HCT116 (cell line): ENCODE measurements around the gene TINCR. TPM values are rescaled to one million over a fixed set of nuclear protein-coding genes. Genes with fewer than 3 reads are reported as not detected.

Experiments
- ATAC-seq: fragments of 200-7000 bp; cut with Tn5 transposase; 2 replicates; pipeline ENCODE4 v1.9.1; 2020; ENCODE audit warnings: mild to moderate bottlenecking, moderate library complexity
- BruUV-seq: library from RNA; stranded (reverse); fragments of 400-500 nt; replicated peaks from 2 replicates; lab custom pipeline; 2021; lab: Mats Ljungman, UMichigan
- CTCF ChIA-PET: fragments of 300-600 bp; sonication (Branson Sonifier 250); formaldehyde crosslinking; loops from one replicate; lab custom pipeline; 2021; ENCODE audit warnings: antibody characterized with exemption; lab: Charles Lee
- POLR2A ChIA-PET: fragments of 300-600, 350-600 bp; sonication (Branson Sonifier 250); formaldehyde crosslinking; loops from one replicate; lab custom pipeline; 2021; ENCODE audit warnings: antibody characterized with exemption; lab: Charles Lee
- RAD21 ChIA-PET, 2 experiments: fragments of 300-600 bp; sonication (Branson Sonifier 250); formaldehyde crosslinking; loops; one replicate each; lab custom pipeline; 2023; ENCODE audit warnings: low total read pairs in 2 of 2; ENCODE audit not compliant: uncharacterized antibody in 2 of 2, unreplicated experiment in 2 of 2, low non-redundant PET in 1 of 2; lab: Charles Lee
- DNase-seq: peaks from one replicate; pipeline ENCODE4 v3.0.0-alpha.2; 2010; ENCODE audit warnings: low read depth, low spot score
- H2AFZ ChIP-seq: fragments of 200-600 bp; shearing (Covaris generic), sonication (generic); 2 replicates; pipeline ENCODE4 v1.6.1; 2017; ENCODE audit warnings: low read depth, mixed run types, mixed read lengths, antibody characterized with exemption, low read length; ENCODE audit not compliant: poor library complexity, severe bottlenecking
- H3K27ac ChIP-seq: 2 replicates; pipeline ENCODE4 v1.5.1; 2012; ENCODE audit warnings: low read depth, low read length
- H3K27me3 ChIP-seq: fragments of 200-600 bp; sonication (generic); 2 replicates; pipeline ENCODE4 v1.6.1; 2016; ENCODE audit warnings: mixed run types, low read length, mixed read lengths; ENCODE audit not compliant: insufficient read depth
- H3K36me3 ChIP-seq, 2 experiments: fragments of 200-500 bp in 1 of 2; fragments of 200-600 bp in 1 of 2; sonication (Bioruptor generic) in 1 of 2; sonication (generic) in 1 of 2; 2 replicates each; pipeline versions ENCODE4 v1.5.1 to v1.6.1; 2014 to 2016; ENCODE audit warnings: low read length in 2 of 2, inconsistent platforms in 1 of 2, mixed read lengths in 1 of 2, mixed run types in 1 of 2; ENCODE audit not compliant: insufficient read depth in 2 of 2, control insufficient read depth in 1 of 2
- H3K4me1 ChIP-seq, 2 experiments: fragments of 200-600 bp in 1 of 2; sonication (generic) in 1 of 2; 2 replicates each; pipeline versions ENCODE4 v1.5.1 to v1.6.1; 2012 to 2017; ENCODE audit warnings: low read length in 2 of 2, inconsistent platforms in 1 of 2, mild to moderate bottlenecking in 1 of 2, mixed read lengths in 1 of 2, mixed run types in 1 of 2, moderate library complexity in 1 of 2; ENCODE audit not compliant: insufficient read depth in 2 of 2, control insufficient read depth in 1 of 2
- H3K4me2 ChIP-seq: fragments of 200-600 bp; sonication (generic); 2 replicates; pipeline ENCODE4 v1.6.1; 2017; ENCODE audit warnings: mixed run types, low read length, mixed read lengths
- H3K4me3 ChIP-seq, 2 experiments: fragments of 200-600 bp in 1 of 2; sonication (generic) in 1 of 2; replicated peaks in 1 of 2; 2 replicates each; pipeline ENCODE4 v1.5.1; 2011 to 2016; ENCODE audit warnings: low read length in 2 of 2, control low read depth in 1 of 2, low read depth in 1 of 2, mild to moderate bottlenecking in 1 of 2, mixed read lengths in 1 of 2, mixed run types in 1 of 2
- H3K79me2 ChIP-seq: fragments of 200-600 bp; sonication (generic); 2 replicates; pipeline ENCODE4 v1.6.1; 2017; ENCODE audit warnings: mild to moderate bottlenecking, mixed run types, low read length, moderate library complexity, mixed read lengths; ENCODE audit not compliant: insufficient read depth
- H3K9ac ChIP-seq: fragments of 200-600 bp; sonication (generic); 2 replicates; pipeline ENCODE4 v1.6.1; 2016; ENCODE audit warnings: low read length, mixed read lengths
- H3K9me2 ChIP-seq: fragments of 200-600 bp; sonication (generic), shearing (Covaris generic); 2 replicates; pipeline ENCODE4 v1.6.1; 2017; ENCODE audit warnings: mixed run types, mild to moderate bottlenecking, moderate library complexity; ENCODE audit not compliant: insufficient read depth
- H3K9me3 ChIP-seq, 2 experiments: fragments of 200-500 bp in 1 of 2; fragments of 200-600 bp in 1 of 2; sonication (Bioruptor generic) in 1 of 2; sonication (generic) in 1 of 2; 2 replicates each; pipeline ENCODE4 v1.6.1; 2014 to 2017; ENCODE audit warnings: low read length in 2 of 2, mixed read lengths in 2 of 2, inconsistent platforms in 1 of 2, low read depth in 1 of 2, mild to moderate bottlenecking in 1 of 2, mixed run types in 1 of 2, moderate library complexity in 1 of 2; ENCODE audit not compliant: control insufficient read depth in 1 of 2, insufficient read depth in 1 of 2
- H4K20me1 ChIP-seq: fragments of 200-600 bp; sonication (generic), shearing (Covaris generic); 2 replicates; pipeline ENCODE4 v1.6.1; 2017; ENCODE audit warnings: mixed run types, mild to moderate bottlenecking, moderate library complexity; ENCODE audit not compliant: insufficient read depth
- CBX3 ChIP-seq: IDR thresholded peaks from 2 replicates; pipeline ENCODE4 v1.6.1; 2012; ENCODE audit warnings: low read depth
- CEBPB ChIP-seq: IDR thresholded peaks from 2 replicates; pipeline ENCODE4 v1.6.1; 2012; ENCODE audit warnings: low read depth
- EGR1 ChIP-seq: IDR thresholded peaks from 2 replicates; pipeline ENCODE4 v1.6.1; 2012; ENCODE audit warnings: low read depth
- EZH2 ChIP-seq: fragments of 200-600 bp; sonication (generic); IDR thresholded peaks from 2 replicates; pipeline ENCODE4 v1.6.1; 2017; ENCODE audit warnings: antibody characterized with exemption, mixed run types
- JUND ChIP-seq: IDR thresholded peaks from 2 replicates; pipeline ENCODE4 v1.6.1; 2012
- POLR2AphosphoS5 ChIP-seq: IDR thresholded peaks from 2 replicates; pipeline ENCODE4 v1.6.1; 2011; ENCODE audit warnings: mild to moderate bottlenecking, low read depth, low read length, moderate library complexity
- RAD21 ChIP-seq: IDR thresholded peaks from 2 replicates; pipeline ENCODE4 v1.6.1; 2012; ENCODE audit warnings: low read depth, mild to moderate bottlenecking
- SRF ChIP-seq: IDR thresholded peaks from 2 replicates; pipeline ENCODE4 v1.6.1; 2012; ENCODE audit warnings: low read depth
- TCF7L2 ChIP-seq: IDR thresholded peaks from 2 replicates; pipeline ENCODE4 v1.7.0; 2011; ENCODE audit warnings: borderline replicate concordance, inconsistent platforms; ENCODE audit not compliant: insufficient read depth, insufficient read length; ENCODE audit errors: extremely low read depth
- ZFX ChIP-seq: fragments of 450-650 bp; IDR thresholded peaks from 2 replicates; pipeline ENCODE4 v1.6.1; 2017
- intact Hi-C: fragments of 100-400 bp; cut with micrococcal nuclease; formaldehyde crosslinking; loops from 2 replicates; pipeline ENCODE4 v1.10.0; 2022
- total RNA-seq: library from RNA; stranded (reverse); gene quantifications from one replicate; pipeline ENCODE4 v1.2.1, GENCODE V29; 2021; ENCODE audit not compliant: unreplicated experiment
- TF ChIP-seq, protein P1 (sequence below): IDR thresholded peaks from 2 replicates; pipeline ENCODE4 v1.6.1; 2012; ENCODE audit warnings: low read depth
- TF ChIP-seq, protein P2 (sequence below): IDR thresholded peaks from 2 replicates; pipeline ENCODE4 v1.6.1; 2012
- TF ChIP-seq, protein P3 (sequence below): IDR thresholded peaks from 2 replicates; pipeline ENCODE4 v1.6.1; 2012
- TF ChIP-seq, protein P4 (sequence below): IDR thresholded peaks from 2 replicates; pipeline ENCODE4 v1.6.1; 2011; ENCODE audit warnings: mild to moderate bottlenecking, low read length, moderate library complexity; ENCODE audit not compliant: insufficient replicate concordance; ENCODE audit errors: extremely low read depth

Gene TINCR
- total RNA-seq, 1 experiment from 2014 or later, result 6.1 TPM

DNA sequence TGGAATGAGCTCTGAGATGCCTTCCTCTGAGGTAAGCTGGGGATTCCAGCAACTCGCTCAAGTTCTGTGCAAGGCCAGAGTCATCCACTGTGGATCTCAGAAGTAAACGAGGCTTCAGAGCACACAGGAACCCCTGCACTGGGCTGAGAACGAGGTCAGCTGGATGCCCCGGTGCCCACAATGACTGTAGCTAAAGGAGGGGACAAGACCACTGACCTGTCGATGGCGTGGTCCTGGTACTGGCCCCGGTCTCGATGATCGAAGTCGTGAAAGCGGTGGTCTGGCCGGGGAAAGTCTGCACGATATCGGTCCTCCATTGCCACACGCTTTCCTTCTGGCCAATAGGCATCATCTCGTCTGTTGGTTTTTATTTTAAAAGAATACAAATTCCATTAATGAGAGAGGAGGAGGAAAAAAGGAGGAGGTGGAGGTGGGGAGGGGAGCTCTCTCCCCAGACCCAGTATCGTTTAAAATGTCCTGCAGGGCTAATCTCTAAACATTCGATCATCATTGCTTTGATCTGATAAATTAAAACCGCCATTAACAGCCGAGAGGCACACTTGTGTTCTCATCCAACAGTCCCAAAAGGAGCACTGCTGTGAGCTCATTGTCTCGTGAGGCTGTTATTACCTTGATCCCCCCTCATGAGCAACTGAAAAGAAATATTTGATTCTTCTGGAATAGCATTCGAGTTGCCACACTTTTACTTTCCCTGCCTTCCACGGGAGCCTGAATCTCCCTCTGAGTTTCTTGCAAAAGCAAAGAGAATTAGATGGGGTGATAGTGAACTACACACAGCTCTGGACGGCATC is 25.0 kb upstream of the TINCR start (continued):
- TF ChIP-seq, protein P1, sequence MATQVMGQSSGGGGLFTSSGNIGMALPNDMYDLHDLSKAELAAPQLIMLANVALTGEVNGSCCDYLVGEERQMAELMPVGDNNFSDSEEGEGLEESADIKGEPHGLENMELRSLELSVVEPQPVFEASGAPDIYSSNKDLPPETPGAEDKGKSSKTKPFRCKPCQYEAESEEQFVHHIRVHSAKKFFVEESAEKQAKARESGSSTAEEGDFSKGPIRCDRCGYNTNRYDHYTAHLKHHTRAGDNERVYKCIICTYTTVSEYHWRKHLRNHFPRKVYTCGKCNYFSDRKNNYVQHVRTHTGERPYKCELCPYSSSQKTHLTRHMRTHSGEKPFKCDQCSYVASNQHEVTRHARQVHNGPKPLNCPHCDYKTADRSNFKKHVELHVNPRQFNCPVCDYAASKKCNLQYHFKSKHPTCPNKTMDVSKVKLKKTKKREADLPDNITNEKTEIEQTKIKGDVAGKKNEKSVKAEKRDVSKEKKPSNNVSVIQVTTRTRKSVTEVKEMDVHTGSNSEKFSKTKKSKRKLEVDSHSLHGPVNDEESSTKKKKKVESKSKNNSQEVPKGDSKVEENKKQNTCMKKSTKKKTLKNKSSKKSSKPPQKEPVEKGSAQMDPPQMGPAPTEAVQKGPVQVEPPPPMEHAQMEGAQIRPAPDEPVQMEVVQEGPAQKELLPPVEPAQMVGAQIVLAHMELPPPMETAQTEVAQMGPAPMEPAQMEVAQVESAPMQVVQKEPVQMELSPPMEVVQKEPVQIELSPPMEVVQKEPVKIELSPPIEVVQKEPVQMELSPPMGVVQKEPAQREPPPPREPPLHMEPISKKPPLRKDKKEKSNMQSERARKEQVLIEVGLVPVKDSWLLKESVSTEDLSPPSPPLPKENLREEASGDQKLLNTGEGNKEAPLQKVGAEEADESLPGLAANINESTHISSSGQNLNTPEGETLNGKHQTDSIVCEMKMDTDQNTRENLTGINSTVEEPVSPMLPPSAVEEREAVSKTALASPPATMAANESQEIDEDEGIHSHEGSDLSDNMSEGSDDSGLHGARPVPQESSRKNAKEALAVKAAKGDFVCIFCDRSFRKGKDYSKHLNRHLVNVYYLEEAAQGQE, result no peak
- TF ChIP-seq SRF (no peak), RAD21 (no peak), CBX3 (no peak), EZH2 (no peak), CEBPB (no peak)

DNA sequence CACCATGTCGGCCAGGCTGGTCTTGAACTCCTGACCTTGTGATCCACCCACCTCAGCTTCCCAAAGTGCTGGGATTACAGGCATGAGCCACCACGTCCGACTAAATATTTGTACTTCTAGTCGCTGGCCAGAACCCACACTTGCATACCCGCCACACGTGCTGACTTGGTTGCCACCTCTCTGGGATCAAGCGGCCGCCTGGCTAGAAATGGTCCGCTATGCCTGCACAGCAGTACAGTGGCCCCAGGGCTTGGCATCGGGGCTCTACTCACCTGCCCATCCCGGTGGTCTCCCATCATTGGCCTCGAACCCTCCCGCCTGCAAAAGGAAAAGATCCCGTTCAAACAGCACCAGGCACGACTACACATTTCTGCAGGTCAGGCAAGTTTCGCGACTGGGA is 23.7 kb upstream of the TINCR start:
- no peaks in the 10 kb centered on the region for H3K9me3 ChIP-seq
- H2AFZ ChIP-seq, result no peak overlapping the region
- ChIA-PET RAD21 (no interaction called here), POLR2A (no interaction called here), CTCF (no interaction called here)
- peaks cover 57 to 67% of the 10 kb centered on the region in 2 experiments; a peak in 3 of 4 replicates for H3K36me3 ChIP-seq
- H3K27ac ChIP-seq, result no peak overlapping the region
- DNase-seq (no peak), ATAC-seq (no peak)
- H3K4me3 ChIP-seq, result no peak overlapping the region
- BruUV-seq, result no TSS peak
- no peaks in the 10 kb centered on the region for H3K9me2 ChIP-seq
- no peaks in the 10 kb centered on the region for H3K27me3 ChIP-seq
- peaks cover 21% of the 10 kb centered on the region; the same call in 1 of the 2 replicates for H3K79me2 ChIP-seq
- no peaks in the 10 kb centered on the region for H3K4me1 ChIP-seq
- no peak overlapping the region for H3K4me2 ChIP-seq
- H4K20me1 ChIP-seq, result no peaks in the 10 kb centered on the region
- no peak overlapping the region for H3K9ac ChIP-seq
- intact Hi-C loops, result no loop called here
- no peak for TF ChIP-seq SRF
- no peak for TF ChIP-seq EZH2
- TF ChIP-seq, protein P2, sequence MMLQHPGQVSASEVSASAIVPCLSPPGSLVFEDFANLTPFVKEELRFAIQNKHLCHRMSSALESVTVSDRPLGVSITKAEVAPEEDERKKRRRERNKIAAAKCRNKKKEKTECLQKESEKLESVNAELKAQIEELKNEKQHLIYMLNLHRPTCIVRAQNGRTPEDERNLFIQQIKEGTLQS, result no peak
- TF ChIP-seq RAD21, result no peak
- TF ChIP-seq TCF7L2, result no peak
- no peak for TF ChIP-seq ZFX
- TF ChIP-seq EGR1, result no peak
- TF ChIP-seq, protein P3, sequence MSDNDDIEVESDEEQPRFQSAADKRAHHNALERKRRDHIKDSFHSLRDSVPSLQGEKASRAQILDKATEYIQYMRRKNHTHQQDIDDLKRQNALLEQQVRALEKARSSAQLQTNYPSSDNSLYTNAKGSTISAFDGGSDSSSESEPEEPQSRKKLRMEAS, result no peak
- no peak for TF ChIP-seq JUND
- no peak for TF ChIP-seq CEBPB
- TF ChIP-seq, protein P4, sequence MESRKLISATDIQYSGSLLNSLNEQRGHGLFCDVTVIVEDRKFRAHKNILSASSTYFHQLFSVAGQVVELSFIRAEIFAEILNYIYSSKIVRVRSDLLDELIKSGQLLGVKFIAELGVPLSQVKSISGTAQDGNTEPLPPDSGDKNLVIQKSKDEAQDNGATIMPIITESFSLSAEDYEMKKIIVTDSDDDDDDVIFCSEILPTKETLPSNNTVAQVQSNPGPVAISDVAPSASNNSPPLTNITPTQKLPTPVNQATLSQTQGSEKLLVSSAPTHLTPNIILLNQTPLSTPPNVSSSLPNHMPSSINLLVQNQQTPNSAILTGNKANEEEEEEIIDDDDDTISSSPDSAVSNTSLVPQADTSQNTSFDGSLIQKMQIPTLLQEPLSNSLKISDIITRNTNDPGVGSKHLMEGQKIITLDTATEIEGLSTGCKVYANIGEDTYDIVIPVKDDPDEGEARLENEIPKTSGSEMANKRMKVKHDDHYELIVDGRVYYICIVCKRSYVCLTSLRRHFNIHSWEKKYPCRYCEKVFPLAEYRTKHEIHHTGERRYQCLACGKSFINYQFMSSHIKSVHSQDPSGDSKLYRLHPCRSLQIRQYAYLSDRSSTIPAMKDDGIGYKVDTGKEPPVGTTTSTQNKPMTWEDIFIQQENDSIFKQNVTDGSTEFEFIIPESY, result no peak
- TF ChIP-seq POLR2AphosphoS5, result no peak
- TF ChIP-seq, protein P1, result no peak
